Retinal pigment epithelial cell (primary cell): ENCODE results near the gene TET3.

Experiments
- DNase-seq: peaks from one replicate; pipeline ENCODE4 v3.0.0-alpha.2; 2010; ENCODE audit warnings: low read depth
- H3K4me3 ChIP-seq: 2 replicates; pipeline ENCODE4 v1.5.1; 2011; ENCODE audit warnings: mild to moderate bottlenecking, low read length, control low read depth, moderate library complexity
- TF ChIP-seq, protein P1 (sequence below): conservative IDR thresholded peaks from 2 replicates; pipeline ENCODE4 v1.5.1; 2011; ENCODE audit warnings: low read depth, low read length, control low read depth, inconsistent platforms

Gene TET3

DNA sequence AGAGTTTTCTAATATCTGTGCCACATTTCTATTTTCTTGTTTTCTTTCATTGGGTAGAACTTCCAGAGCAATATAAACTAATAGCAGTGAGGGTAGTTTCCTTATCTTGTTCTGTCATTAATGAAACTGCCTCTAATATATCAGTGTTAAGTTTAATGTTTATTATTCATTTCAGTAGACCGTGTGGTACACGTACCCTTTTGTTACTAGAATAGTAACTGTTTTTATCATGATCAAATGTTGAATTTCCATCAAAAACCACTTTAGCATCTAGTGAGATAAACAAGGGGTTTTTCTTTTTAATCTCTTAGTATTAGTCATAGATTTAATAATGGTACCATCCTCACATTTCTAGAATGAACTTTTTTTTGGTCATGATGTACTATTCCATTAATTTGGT, 42.0 kb upstream of the TET3 start:
- DNase-seq, result no peak
- TF ChIP-seq, protein P1, sequence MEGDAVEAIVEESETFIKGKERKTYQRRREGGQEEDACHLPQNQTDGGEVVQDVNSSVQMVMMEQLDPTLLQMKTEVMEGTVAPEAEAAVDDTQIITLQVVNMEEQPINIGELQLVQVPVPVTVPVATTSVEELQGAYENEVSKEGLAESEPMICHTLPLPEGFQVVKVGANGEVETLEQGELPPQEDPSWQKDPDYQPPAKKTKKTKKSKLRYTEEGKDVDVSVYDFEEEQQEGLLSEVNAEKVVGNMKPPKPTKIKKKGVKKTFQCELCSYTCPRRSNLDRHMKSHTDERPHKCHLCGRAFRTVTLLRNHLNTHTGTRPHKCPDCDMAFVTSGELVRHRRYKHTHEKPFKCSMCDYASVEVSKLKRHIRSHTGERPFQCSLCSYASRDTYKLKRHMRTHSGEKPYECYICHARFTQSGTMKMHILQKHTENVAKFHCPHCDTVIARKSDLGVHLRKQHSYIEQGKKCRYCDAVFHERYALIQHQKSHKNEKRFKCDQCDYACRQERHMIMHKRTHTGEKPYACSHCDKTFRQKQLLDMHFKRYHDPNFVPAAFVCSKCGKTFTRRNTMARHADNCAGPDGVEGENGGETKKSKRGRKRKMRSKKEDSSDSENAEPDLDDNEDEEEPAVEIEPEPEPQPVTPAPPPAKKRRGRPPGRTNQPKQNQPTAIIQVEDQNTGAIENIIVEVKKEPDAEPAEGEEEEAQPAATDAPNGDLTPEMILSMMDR, result no peak
- H3K4me3 ChIP-seq, result no peak overlapping the region

DNA sequence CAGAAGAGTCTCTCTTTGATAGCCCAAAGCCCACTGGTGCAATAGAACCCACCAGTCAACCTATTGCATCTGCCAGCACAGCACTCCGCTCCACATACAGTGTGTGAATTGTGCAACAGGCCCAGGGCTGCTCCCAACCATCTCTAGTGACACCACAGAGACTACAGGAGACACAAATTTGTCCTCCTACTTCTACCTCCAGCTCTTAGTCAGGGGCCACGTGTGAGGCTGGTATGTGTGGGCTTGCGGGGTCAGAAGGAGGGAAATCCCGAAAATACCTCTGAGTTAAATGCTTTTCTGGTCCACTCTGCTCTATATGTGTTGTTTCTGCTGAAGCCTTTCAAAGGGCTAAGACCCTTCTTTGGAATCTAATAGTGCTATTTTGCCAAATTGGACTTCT, 40.0 kb upstream of the TET3 start:
- DNase-seq, result no peak
- TF ChIP-seq, protein P1, result no peak
- no peak overlapping the region for H3K4me3 ChIP-seq

DNA sequence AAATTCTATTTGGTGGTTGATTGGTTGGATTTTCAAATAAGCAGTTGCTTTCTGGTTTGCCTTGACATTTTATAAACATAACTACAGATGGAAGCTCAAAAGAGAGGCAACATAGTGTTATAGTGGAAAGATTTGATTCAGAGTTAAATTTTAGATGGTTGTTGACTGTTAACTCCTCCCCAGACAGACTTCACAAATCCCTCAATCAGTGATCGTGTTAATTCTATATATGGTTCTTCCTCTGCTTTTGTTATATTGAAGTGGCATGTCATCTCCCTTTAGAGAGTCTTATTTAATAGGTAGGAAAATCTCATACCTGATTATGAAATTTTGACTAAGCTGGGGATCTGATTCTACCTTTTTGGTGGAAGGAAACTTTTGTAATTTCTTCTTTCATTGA, 38.5 kb upstream of the TET3 start:
- DNase-seq, result no peak
- H3K4me3 ChIP-seq, result no peak overlapping the region
- TF ChIP-seq, protein P1, result no peak

DNA sequence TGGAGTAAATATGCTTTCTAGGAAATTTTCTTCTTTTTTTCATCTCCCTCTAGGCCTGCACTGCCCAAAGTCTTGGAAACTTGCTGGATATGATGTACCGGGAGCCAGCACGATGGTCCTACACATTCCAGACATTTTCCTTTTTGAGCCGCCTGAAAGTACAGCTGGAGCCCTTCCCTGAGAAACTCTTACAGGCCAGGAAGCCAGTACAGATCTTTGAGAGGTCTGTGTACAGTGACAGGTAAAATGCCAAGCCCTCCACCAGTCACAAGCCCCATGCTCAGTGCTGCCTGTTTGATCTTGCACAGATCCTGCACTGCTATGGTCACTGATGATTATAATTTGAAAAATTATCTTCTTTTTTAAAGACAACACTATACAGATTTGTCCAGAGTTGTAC, 38.0 kb upstream of the TET3 start:
- no peak overlapping the region for H3K4me3 ChIP-seq
- TF ChIP-seq, protein P1, result no peak
- no peak for DNase-seq

DNA sequence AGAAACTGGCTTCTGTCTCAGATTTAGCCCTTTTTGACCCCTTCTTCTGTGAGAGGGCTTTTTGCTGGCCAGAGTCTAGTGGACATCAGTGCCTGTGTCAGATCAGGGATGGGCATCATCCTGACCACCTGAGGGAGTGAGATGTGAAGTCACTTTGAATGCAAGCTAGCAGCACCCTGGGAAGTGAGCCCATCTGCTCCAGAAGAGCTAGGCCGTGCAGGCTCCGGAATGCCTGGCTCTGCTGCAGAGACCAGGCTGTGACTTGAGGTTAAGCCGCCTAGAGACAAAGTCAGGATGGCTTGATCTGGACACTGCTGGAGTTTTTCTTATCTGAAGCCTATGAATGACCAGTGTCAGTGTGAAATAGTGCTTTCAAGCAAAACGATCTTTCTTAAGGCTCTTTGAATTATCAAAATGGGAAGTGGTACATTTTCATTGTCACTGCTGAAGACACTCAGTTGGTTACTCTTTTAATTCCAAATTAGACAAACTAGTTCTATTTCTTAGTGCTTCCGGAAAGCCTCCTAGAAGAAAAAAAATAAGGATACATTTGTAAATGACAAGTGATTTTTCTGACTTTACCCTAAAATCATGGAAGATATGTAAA, 37.2 kb upstream of the TET3 start:
- no peak overlapping the region for H3K4me3 ChIP-seq
- DNase-seq, result no peak
- TF ChIP-seq, protein P1, result no peak

DNA sequence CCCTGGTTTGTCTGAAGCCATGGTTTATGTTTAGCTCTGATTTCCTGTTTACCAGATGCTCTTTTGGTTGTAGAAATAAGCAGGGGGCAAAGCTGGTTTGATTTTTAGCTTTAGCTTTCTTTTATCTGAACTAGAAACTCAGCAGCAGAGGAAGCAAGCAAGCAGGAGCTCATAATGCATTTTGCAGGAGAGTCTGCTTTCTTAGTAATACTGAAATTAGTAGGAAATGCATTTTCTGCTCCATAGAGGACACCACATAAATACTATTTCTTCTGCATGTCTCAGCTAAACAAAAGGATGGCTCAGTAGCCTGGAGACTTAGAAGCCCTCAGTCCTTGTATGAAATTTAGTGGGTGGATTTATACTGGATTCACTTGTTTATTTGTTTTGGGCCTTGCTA, 34.9 kb upstream of the TET3 start:
- H3K4me3 ChIP-seq, result no peak overlapping the region
- TF ChIP-seq, protein P1, result no peak
- no peak for DNase-seq

DNA sequence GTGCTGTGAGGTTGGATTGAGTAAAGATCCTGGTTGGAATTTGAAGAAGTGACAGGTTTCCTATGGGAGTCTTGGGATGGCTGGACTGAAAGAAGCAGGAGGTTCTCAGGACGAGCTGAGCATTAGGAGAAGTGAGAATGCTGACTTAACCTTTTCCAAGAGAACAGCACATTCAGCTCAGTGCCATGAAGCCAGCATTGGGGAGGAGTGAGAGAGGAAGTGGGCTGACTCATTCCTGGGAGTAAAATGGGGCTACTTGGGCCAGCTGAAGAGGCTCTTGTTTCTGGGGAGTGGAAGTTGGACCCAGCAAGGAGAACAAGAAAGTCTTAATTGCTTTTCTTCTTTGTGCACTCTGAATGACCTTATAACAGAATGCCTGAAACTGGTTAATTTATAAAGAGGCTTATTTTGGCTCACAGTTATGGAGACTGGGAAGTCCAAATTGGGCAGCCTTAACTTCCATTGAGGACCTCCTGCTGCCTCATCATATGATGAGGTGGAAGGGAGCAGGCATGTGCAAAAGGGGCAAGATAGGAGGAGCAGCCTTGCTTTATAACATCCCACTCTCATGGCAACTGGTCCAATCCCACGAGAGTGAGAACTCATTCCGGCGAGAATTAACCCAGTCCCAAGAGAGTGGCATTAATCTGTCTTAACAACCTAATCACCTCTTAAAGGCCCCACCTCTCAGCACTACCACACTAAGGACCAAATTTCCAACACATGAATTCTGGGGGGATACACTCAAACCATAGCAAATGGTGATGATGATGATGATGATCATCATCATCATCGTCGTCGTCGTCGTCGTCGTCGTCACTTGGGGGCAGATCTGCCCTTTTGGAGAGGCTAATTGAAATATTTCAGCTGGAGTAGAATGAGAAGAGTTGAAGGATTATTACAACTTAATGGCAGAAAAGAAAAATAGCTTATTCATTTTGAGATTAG, 31.9 kb upstream of the TET3 start:
- DNase-seq, result no peak
- no peak overlapping the region for H3K4me3 ChIP-seq
- TF ChIP-seq, protein P1, result no peak
